SU-DHL-6 (cell line): ENCODE results near the gene SLC4A5.

Experiments
- EZH2phosphoT487 ChIP-seq: fragments of 200-600 bp; sonication (generic), shearing (Covaris generic); conservative IDR thresholded peaks from 2 replicates; pipeline ENCODE4 v1.6.1; 2018; ENCODE audit warnings: mild to moderate bottlenecking, antibody characterized with exemption, low read length, moderate library complexity, mixed read lengths
- TF ChIP-seq, protein P1 (sequence below): fragments of 200-600 bp; sonication (generic); IDR thresholded peaks from one replicate; pipeline ENCODE4 v1.5.1; 2017; ENCODE audit warnings: antibody characterized with exemption, mild to moderate bottlenecking, low read length, moderate library complexity; ENCODE audit not compliant: insufficient read depth, poor library complexity, severe bottlenecking

DNA sequence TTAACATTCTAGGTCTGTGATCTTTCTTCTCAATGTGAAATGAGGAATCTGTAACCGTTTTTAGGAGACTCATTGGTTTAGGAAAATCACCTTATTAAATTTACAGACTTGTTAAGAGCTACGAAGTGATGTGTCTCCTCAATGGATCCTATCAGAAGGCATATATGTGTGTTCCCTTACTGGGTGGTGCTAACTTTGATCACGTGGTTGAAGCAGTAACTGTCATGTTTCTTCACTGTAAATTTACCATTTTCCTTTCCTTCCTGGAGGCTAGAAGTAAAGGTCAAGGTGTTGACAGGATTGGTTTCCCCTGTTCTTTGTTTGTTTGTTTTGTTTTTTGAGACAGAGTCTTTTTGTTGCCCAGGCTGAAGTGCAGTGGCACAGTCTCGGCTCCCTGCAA lies 146.2 kb downstream of the SLC4A5 start:
- TF ChIP-seq, protein P1, sequence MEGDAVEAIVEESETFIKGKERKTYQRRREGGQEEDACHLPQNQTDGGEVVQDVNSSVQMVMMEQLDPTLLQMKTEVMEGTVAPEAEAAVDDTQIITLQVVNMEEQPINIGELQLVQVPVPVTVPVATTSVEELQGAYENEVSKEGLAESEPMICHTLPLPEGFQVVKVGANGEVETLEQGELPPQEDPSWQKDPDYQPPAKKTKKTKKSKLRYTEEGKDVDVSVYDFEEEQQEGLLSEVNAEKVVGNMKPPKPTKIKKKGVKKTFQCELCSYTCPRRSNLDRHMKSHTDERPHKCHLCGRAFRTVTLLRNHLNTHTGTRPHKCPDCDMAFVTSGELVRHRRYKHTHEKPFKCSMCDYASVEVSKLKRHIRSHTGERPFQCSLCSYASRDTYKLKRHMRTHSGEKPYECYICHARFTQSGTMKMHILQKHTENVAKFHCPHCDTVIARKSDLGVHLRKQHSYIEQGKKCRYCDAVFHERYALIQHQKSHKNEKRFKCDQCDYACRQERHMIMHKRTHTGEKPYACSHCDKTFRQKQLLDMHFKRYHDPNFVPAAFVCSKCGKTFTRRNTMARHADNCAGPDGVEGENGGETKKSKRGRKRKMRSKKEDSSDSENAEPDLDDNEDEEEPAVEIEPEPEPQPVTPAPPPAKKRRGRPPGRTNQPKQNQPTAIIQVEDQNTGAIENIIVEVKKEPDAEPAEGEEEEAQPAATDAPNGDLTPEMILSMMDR, result no peak
- TF ChIP-seq EZH2phosphoT487, result no peak
